HG02885 (cell line): ENCODE data around the gene GRM7.
"Not testable (repeated sequence)": the region's sequence is repeated elsewhere in the genome, so short reads cannot be mapped to it uniquely, and the experiment has no call there.

Experiments
- ATAC-seq: cut with Tn5 transposase; IDR thresholded peaks from one replicate; pipeline ENCODE4 v1.9.1; 2021; ENCODE audit warnings: mild to moderate bottlenecking; ENCODE audit not compliant: unreplicated experiment, poor library complexity

The GRM7 gene

DNA sequence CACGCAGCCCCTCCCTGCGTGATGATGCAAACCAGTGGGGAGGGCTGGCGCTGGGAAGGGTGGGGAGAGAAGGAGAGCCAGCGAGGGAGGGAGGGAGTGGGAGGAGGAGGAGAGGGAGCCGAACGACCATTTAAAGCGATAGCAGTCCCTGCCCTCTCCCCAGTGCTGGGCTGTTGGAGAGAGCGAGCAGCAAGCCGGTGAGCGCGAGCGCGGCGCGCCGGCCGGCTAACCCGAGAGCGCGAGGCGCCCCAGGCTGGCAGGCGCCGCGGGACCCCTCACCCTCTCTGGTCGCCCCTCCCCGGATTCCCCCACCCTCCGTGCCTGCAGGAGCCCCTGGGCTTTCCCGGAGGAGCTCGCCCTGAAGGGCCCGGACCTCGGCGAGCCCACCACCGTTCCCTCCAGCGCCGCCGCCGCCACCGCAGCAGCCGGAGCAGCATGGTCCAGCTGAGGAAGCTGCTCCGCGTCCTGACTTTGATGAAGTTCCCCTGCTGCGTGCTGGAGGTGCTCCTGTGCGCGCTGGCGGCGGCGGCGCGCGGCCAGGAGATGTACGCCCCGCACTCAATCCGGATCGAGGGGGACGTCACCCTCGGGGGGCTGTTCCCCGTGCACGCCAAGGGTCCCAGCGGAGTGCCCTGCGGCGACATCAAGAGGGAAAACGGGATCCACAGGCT, at the start of gene GRM7:
Gene GRM7 (plus strand): TSS at position 162 of the 671 bp plus-strand sequence.
- no peak for ATAC-seq

DNA sequence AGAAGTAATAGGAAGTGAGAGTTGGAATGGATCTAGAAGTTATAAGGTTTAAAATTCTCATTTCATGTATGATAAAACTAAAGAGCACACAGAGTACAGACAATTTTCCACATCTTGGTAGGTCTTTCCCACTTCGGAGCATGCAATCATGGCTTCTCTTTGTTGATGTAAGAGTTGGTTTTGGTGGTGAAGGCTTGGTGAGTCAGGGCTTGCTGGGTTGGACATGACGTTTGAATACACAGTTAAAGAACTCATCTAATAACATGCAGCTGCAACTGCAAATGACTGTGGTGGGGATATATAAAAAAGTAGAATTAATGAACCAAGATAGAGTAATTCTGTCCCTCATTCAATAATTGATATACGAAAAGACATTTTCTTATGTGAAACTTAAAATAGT, 39.5 kb upstream of the GRM7 start:
- ATAC-seq, result no peak

GRCh38 chr3:6825524-6825923, 35.4 kb upstream of the GRM7 start:
- ATAC-seq, result no peak

GRCh38 chr3:6827453-6827852, 33.5 kb upstream of the GRM7 start:
- ATAC-seq, result no peak

- no peak for ATAC-seq
Observed at GRCh38 chr3:6844723-6845122, 16.2 kb upstream of the GRM7 start.

DNA sequence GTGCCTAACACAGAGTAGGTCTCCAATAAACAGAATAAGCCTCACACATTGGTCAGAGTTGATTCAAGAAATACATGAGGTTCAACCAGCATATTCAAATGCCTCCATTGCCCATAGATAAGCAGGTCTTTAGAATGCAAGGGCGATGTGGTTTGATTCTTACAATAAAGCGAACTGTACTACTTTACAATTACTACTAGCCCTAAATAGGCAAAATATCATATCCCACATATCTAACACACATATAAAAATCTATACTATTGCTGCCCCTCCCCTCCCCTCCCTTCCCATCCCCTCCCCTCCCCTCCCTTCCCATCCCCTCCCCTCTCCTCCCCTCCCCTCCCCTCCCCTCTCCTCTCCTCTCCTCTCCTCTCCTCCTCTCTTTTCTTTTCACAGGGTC, 6.7 kb upstream of the GRM7 start:
- ATAC-seq, result no peak

DNA sequence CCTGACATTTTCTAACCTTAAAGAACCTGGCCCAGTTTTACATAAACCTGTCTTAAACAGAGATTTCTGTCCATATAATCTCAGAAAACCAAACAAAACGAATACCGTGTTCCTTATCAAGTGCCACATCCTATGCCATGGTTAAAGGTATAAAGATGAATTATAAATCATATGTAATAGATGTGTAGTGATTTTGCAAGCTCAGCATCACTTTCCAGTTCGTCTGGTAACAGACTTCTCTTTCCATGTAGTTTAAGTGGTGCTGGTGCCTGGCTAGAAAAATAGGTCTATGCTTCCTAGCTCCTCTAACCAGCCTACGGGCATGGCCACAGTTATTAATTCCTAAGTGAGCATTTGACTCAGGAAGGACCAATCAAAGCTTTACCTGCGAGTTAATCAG, 3.4 kb upstream of the GRM7 start:
- ATAC-seq, result no peak

GRCh38 chr3:6860149-6860953, 564 bp upstream of the GRM7 start:
- ATAC-seq, result no peak

- ATAC-seq, result no peak
Observed at GRCh38 chr3:6861625-6862000, 698 bp downstream of the GRM7 start.

GRCh38 chr3:6862041-6862879, 1.3 kb downstream of the GRM7 start:
- no peak for ATAC-seq

DNA sequence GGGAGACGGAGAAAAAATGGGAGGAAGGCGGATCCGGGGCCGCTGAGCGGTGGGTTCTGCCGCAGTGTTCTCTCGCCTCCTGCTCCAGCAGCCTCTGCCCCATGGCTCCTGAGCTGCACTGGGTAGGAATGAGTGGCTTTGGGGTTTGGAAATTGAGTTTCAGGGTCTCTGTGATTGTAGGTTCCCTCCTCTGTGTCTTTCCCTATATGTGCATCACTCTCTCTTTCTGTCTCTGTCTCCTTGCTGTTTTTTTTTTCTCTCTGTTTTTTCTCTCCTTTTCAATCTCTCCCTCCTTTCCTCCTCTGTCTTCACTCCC, 1.9 kb downstream of the GRM7 start:
- ATAC-seq, result no peak

DNA sequence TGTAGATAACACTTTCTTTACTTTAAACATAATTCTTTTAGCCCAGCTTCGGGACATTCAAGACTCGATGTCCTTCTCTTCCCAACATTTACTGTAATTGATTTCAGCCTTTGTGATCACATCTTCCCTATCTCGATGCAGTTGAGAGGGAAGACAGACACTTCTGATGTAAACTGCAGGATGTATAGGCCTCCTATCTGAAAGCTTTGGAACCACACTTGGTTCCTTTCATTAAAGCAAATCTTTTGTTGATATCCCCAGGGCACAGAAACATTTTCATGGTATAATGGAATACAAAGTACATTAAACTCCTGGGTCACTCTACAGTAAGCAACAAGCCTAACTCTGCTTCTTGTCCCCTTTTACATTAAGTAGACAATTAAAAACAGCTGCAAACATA, 6.4 kb downstream of the GRM7 start:
- ATAC-seq, result no peak

DNA sequence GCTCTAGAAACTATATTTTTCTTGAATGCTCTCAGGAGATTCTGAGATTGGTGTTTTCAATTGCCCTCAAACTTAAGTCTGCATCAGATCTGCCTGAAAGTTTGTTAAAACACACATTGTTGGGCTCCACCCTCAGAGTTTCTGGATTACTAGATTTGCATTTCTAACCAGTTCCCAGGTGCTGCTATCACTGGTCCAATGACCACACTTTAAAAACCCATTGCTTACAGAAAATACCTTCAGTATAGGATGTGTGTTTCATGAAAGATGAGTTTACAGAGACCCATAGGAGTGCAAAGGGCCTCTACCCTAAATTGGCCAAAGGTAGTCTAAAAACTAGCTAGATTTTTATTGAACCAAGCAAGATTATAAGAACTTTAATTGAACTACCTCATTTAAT, 17.8 kb downstream of the GRM7 start:
- no peak for ATAC-seq

GRCh38 chr3:6912240-6912639, 51.3 kb downstream of the GRM7 start:
- ATAC-seq, result no peak

- ATAC-seq, result no peak
Observed at GRCh38 chr3:6915898-6916297, 55.0 kb downstream of the GRM7 start.

GRCh38 chr3:6921066-6921465, 60.2 kb downstream of the GRM7 start:
- no peak for ATAC-seq

DNA sequence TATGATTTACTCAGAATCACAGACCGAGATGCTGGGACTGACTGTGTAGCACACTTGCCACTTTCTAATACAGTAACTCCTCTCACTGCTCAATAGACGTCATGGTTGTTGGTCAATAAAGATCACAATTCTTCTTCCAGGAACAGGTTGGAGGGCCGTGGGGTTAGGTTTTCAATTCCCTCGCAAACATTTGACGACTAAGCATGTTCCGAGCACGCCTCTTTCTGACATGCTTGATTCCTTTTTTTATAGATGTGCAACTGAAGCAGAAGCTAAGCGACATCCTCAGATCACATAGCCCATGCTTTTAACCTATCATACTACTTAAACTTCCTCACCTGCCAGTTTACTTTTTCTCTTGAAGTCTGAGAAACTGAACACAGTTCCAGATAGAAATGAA, 61.0 kb downstream of the GRM7 start:
- ATAC-seq, result no peak

- ATAC-seq, result no peak
Observed at GRCh38 chr3:6928064-6928463, 67.1 kb downstream of the GRM7 start.

GRCh38 chr3:6929918-6930317, 69.0 kb downstream of the GRM7 start:
- ATAC-seq, result no peak

GRCh38 chr3:6935418-6935817, 74.5 kb downstream of the GRM7 start:
- ATAC-seq, result not testable (repeated sequence)

GRCh38 chr3:6935970-6936369, 75.1 kb downstream of the GRM7 start:
- ATAC-seq, result no peak
